HepG2 (cell line): ENCODE data around the gene THY1. TPM values are rescaled to one million over a fixed set of nuclear protein-coding genes. Genes with fewer than 3 reads are reported as not detected.

Experiments used
- DMAP1 ChIP-seq: IDR thresholded peaks from 2 replicates; pipeline ENCODE4 v1.6.1; 2016
- GABPB1 ChIP-seq: IDR thresholded peaks from 2 replicates; pipeline ENCODE4 v1.6.1; 2016; ENCODE audit warnings: mild to moderate bottlenecking, missing genetic modification reagents, moderate library complexity, missing compliant biosample characterization
- HCFC1 ChIP-seq: fragments of 150-350 bp; IDR thresholded peaks from 2 replicates; pipeline ENCODE4 v1.6.1; 2014; ENCODE audit warnings: low read depth, low read length
- HNRNPK ChIP-seq: fragments of 200-400 bp; formaldehyde crosslinking; IDR thresholded peaks from 2 replicates; pipeline ENCODE4 v1.6.1; 2018; ENCODE audit warnings: low read length, low read depth, moderate library complexity, mild to moderate bottlenecking; ENCODE audit not compliant: poor library complexity, severe bottlenecking
- PATZ1 ChIP-seq: sonication (generic); formaldehyde crosslinking; IDR thresholded peaks from 2 replicates; pipeline ENCODE4 v1.4.0; 2020; ENCODE audit warnings: missing genetic modification reagents
- SNAPC4 ChIP-seq: sonication (generic); formaldehyde crosslinking; IDR thresholded peaks from 2 replicates; pipeline ENCODE4 v1.4.0; 2020; ENCODE audit warnings: mild to moderate bottlenecking, missing genetic modification reagents
- SOX13 ChIP-seq, 3 experiments: fragments of 450-650 bp in 1 of 3; sonication (generic) in 1 of 3; formaldehyde crosslinking in 1 of 3; IDR thresholded peaks in 2 of 3; conservative IDR thresholded peaks in 1 of 3; 2 replicates each; pipeline versions ENCODE4 v1.5.0 to v1.6.1; 2016 to 2020; ENCODE audit warnings: antibody characterized with exemption in 1 of 3, mild to moderate bottlenecking in 1 of 3, missing compliant biosample characterization in 1 of 3, missing genetic modification reagents in 1 of 3, moderate library complexity in 1 of 3
- ZC3H4 ChIP-seq: sonication (generic); formaldehyde crosslinking; IDR thresholded peaks from 2 replicates; pipeline ENCODE4 v1.4.0; 2020; ENCODE audit warnings: missing genetic modification reagents, borderline replicate concordance
- ZNF138 ChIP-seq: sonication (generic); formaldehyde crosslinking; IDR thresholded peaks from 2 replicates; pipeline ENCODE4 v1.5.0; 2020; ENCODE audit warnings: mild to moderate bottlenecking, low read depth, missing genetic modification reagents
- ZNF609 ChIP-seq: sonication (generic); formaldehyde crosslinking; IDR thresholded peaks from 2 replicates; pipeline ENCODE4 v1.4.0; 2020; ENCODE audit warnings: mild to moderate bottlenecking, missing genetic modification reagents, borderline replicate concordance
- ZNF713 ChIP-seq: sonication (generic); formaldehyde crosslinking; IDR thresholded peaks from 2 replicates; pipeline ENCODE4 v1.4.0; 2020; ENCODE audit warnings: mild to moderate bottlenecking, missing genetic modification reagents
- polyA plus RNA-seq, 8 experiments: library from polyadenylated mRNA; depleted of rRNA in 3 of 8; stranded (reverse) in 7 of 8; unstranded in 1 of 8; fragments of >200 nt; fragmentation: Illumina TruSeq in 4 of 8; extraction: Trizol in 4 of 8; gene quantifications; 2 replicates each; pipeline versions ENCODE4 v1.2.1 to v1.2.3, GENCODE V29; 2011 to 2016; ENCODE audit warnings: low read depth in 4 of 8, missing spikeins in 1 of 8, mixed read lengths in 1 of 8; ENCODE audit not compliant: insufficient read depth in 1 of 8
- total RNA-seq, 5 experiments: library from RNA; depleted of rRNA; stranded (reverse); fragments of >200 nt; fragmentation: Illumina TruSeq; extraction: Trizol; gene quantifications; 2 replicates each; pipeline ENCODE4 v1.2.3, GENCODE V29; 2016; ENCODE audit warnings: low read depth in 1 of 5

Gene THY1
- total and polyA plus RNA-seq, 2 of the 13 experiments (the other 11 are each of a cell fraction or from before 2014, with no cell fraction given), result not detected

GRCh38 chr11:119368121-119369034 lies 54.6 kb downstream of the THY1 start (continued):
- TF ChIP-seq SNAPC4 (CRISPR knock-in tag) (peak; percentile 63; the same call in 1 of the 2 replicates), HNRNPK (peak; percentile 15), GABPB1 (CRISPR knock-in tag) (peak; percentile 48; the same call in 1 of the 2 replicates), DMAP1 (CRISPR knock-in tag) (peak; percentile 80), PATZ1 (CRISPR knock-in tag) (peak; percentile 64), SOX13 (IDR thresholded peaks at IDR 0.05) (no peak), SOX13 (CRISPR knock-in tag; conservative IDR thresholded peaks at IDR 0.05 in 1 of 2, IDR thresholded peaks at IDR 0.05 in 1 of 2) (peak in 1 of 2 experiments; percentile 56; a peak in 1 of 4 replicates), ZNF138 (CRISPR knock-in tag) (no peak), HCFC1 (no peak), ZNF609 (CRISPR knock-in tag) (peak; percentile 50; the same call in 1 of the 2 replicates), ZC3H4 (CRISPR knock-in tag) (no peak), ZNF713 (no peak)
